GM12891 (cell line): ENCODE measurements around the gene COL25A1.

Experiments used
- DNase-seq: peaks from one replicate; pipeline ENCODE4 v3.0.0; 2011; ENCODE audit warnings: low spot score; ENCODE audit not compliant: insufficient read length
- FAIRE-seq: peaks from 2 replicates; lab custom pipeline; 2011; peaks lifted over from hg19 to GRCh38; lab: Jason Lieb, UNC
- PAX5 ChIP-seq: IDR thresholded peaks from 2 replicates; pipeline ENCODE4 v1.6.1; 2011; ENCODE audit warnings: low read length, moderate library complexity, mild to moderate bottlenecking; ENCODE audit not compliant: insufficient read depth, severe bottlenecking
- POLR2A ChIP-seq: IDR thresholded peaks from 2 replicates; pipeline ENCODE4 v1.6.1; 2011; ENCODE audit warnings: low read depth, low read length, control low read depth
- POLR2AphosphoS5 ChIP-seq: IDR thresholded peaks from 2 replicates; pipeline ENCODE4 v1.6.1; 2011; ENCODE audit warnings: low read depth, low read length, control low read depth
- POU2F2 ChIP-seq: IDR thresholded peaks from 2 replicates; pipeline ENCODE4 v1.6.1; 2011; ENCODE audit warnings: low read depth, mild to moderate bottlenecking, control low read depth, low read length, moderate library complexity
- SPI1 ChIP-seq: IDR thresholded peaks from 2 replicates; pipeline ENCODE4 v1.6.1; 2011; ENCODE audit warnings: low read depth, low read length, control low read depth
- TAF1 ChIP-seq: IDR thresholded peaks from 2 replicates; pipeline ENCODE4 v1.6.1; 2011; ENCODE audit warnings: low read depth, low read length, control low read depth

The COL25A1 gene

DNA sequence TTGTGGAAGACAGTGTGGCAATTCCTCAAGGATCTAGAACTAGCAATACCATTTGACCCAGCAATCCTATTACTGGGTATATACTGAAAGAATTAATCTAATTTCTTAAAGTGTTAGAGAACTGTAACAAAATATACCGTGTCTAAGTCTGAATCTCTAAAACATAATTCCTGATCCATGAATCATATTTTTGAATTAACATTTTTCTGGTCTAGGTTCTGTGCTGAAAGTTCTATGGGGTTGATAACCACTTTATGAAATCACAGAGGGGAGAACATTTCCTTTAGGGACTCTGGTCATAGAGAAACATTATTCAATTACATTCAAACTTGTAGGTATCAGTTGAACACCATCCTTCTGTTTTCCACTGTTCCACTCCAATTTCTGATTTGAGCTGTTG, 447.7 kb downstream of the COL25A1 start:
- TF ChIP-seq POLR2A (no peak), POLR2AphosphoS5 (no peak), PAX5 (no peak), TAF1 (no peak), SPI1 (no peak), POU2F2 (no peak)
- DNase-seq = no peak
- FAIRE-seq = no peak

DNA sequence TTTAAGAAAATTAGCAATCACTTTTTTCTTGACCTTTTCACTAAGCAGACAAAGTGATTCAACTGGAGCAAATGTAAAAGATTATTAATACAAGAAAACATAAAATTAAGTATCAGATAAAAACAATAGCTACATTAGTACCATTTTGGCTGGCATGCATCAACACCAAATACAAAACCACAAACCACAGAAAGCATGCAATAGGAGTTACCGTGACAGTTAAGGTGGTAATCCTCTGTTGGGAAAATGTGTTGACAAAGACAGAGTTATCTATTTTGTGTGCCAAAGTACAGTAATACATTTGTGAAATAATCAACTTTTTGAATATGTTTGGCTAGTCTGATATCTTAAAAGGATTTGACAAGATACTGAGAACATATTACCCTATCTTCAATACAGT, 449.8 kb downstream of the COL25A1 start:
- FAIRE-seq (no peak), DNase-seq (no peak)
- TF ChIP-seq PAX5 = no peak
- no peak for TF ChIP-seq SPI1
- TF ChIP-seq POLR2A = no peak
- no peak for TF ChIP-seq POLR2AphosphoS5
- no peak for TF ChIP-seq POU2F2
- no peak for TF ChIP-seq TAF1

DNA sequence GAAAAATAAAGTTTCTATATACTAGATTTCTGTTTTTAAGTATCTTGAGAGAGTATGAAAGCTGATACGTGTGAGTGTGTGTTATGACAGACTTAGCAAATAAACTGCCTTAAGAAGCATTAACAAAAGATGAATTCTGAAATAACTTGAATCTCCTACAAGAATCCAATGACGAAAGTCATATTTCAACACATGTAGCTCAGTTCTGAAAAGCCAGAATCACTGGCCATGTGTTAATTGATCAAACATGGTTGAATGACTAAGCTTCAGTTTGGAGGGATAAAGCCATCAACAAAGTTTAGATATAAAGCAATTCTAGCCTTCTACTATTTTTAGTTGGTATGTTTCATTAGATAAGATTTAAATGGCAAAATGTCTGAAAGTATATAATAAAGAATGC, 451.1 kb downstream of the COL25A1 start:
- FAIRE-seq = no peak
- no peak for TF ChIP-seq POLR2AphosphoS5
- TF ChIP-seq POLR2A = no peak
- no peak for DNase-seq

- FAIRE-seq (no peak), DNase-seq (no peak)
- no peak for TF ChIP-seq POLR2A
- no peak for TF ChIP-seq TAF1
- TF ChIP-seq POLR2AphosphoS5 = no peak
- TF ChIP-seq PAX5 = no peak
- TF ChIP-seq POU2F2 = no peak
- TF ChIP-seq SPI1 = no peak
These were observed 452.2 kb downstream of the COL25A1 start for GRCh38 chr4:108850219-108850649.

- TF ChIP-seq POLR2A = no peak
- no peak for TF ChIP-seq TAF1
- no peak for TF ChIP-seq SPI1
- TF ChIP-seq POU2F2 = no peak
- no peak for TF ChIP-seq PAX5
- no peak for TF ChIP-seq POLR2AphosphoS5
- FAIRE-seq (no peak), DNase-seq (peak; percentile 2)
These were observed 452.8 kb downstream of the COL25A1 start for GRCh38 chr4:108849611-108850168.

DNA sequence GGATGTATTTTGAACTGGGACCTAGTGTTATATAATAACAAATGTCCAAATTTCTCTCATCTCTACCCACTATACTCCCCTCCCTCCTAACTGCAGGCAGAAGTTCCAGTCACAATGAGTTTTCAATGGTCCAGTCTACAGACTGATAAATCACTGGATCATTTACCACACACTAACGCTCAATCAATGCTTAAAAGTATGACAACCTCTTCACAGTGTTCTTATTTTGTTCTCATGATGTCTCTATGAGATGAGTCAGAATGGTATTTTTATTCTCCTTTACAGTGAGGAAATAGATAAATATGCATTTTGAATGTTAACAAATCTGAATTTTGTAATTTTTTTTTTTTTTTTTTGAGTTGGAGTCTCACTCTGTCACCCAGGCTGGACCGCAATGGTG, 455.9 kb downstream of the COL25A1 start:
- FAIRE-seq = no peak
- TF ChIP-seq TAF1 (no peak), POLR2AphosphoS5 (no peak), PAX5 (no peak), POU2F2 (no peak), SPI1 (no peak), POLR2A (no peak)
- no peak for DNase-seq

GRCh38 chr4:108840426-108840975, 462.0 kb downstream of the COL25A1 start:
- no peak for DNase-seq
- FAIRE-seq = no peak
- TF ChIP-seq PAX5 (no peak), TAF1 (no peak), POLR2A (no peak), POU2F2 (no peak), SPI1 (no peak), POLR2AphosphoS5 (no peak)

DNA sequence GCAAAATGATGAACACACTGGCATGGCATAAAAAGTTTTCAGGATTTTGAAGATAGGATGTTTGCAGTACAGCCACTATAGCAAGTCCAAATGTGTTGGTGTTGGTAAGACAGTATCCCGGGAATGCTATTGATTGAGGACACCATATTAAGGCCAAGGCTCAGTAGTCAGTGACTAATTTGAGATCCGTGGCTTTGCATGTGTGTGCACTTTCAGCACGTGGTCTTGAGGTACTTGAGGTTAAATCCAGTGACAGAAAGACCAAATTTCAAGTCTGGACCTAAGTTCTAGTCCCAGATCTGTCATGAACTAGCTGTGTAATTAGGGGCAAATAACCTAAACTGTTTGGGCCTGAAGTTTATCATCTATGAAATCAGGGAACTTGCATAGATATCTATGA, 463.1 kb downstream of the COL25A1 start:
- TF ChIP-seq TAF1 = no peak
- TF ChIP-seq PAX5 = no peak
- TF ChIP-seq POLR2AphosphoS5 = no peak
- TF ChIP-seq POLR2A = no peak
- no peak for TF ChIP-seq SPI1
- TF ChIP-seq POU2F2 = no peak
- FAIRE-seq = no peak
- DNase-seq = no peak

GRCh38 chr4:108838451-108838850, 464.0 kb downstream of the COL25A1 start:
- no peak for TF ChIP-seq PAX5
- TF ChIP-seq POU2F2 = no peak
- TF ChIP-seq POLR2A = no peak
- TF ChIP-seq POLR2AphosphoS5 = no peak

DNA sequence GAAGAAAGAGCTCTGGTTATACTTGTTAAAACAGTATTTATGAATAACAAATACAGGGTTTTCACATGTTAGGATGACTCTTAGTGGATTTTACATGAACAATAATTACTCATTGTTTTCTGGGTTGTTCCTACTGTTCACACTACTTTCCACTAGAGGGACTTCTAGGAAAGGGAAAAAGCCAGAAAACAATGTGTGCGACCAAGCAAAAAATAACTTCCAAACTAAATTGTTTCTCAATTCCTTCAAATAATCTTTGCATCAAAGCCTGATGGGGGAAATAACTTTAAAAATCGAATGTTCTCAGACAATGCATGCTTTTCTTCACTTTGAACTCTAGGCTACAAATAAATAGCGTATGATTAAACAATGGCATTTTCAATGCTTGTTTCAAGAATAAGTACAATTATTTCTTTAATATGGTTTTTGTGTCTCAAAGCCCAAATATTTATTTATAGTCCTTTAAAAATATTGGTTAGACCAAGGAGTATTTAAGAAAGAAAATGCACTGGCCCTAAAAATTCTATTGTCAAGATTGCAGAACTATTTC, 467.5 kb downstream of the COL25A1 start:
- no peak for DNase-seq
- no peak for FAIRE-seq
- TF ChIP-seq POU2F2 (no peak), POLR2AphosphoS5 (no peak), SPI1 (no peak), PAX5 (no peak), POLR2A (no peak), TAF1 (no peak)

More at GRCh38 chr4:108838451-108838850, 464.0 kb downstream of the COL25A1 start:
- DNase-seq (no peak), FAIRE-seq (no peak)
